HAP-1 (cell line): ENCODE measurements around the gene NINJ2.

Experiments
- DNase-seq, 2 experiments: peaks; one replicate each; pipeline ENCODE4 v3.0.0-alpha.2; 2016 to 2020; ENCODE audit warnings: low spot score in 2 of 2
- H3K27me3 ChIP-seq: fragments of 250-450 bp; sonication (Bioruptor Pico); 2 replicates; pipeline ENCODE4 v1.5.1; 2020; ENCODE audit warnings: low read depth, mild to moderate bottlenecking, moderate library complexity
- H3K36me3 ChIP-seq: fragments of 250-450 bp; sonication (Bioruptor Pico); replicated peaks from 2 replicates; pipeline ENCODE4 v1.5.1; 2020; ENCODE audit warnings: mild to moderate bottlenecking
- H3K4me1 ChIP-seq: fragments of 250-450 bp; sonication (Bioruptor Pico); 2 replicates; pipeline ENCODE4 v1.5.1; 2020; ENCODE audit warnings: mild to moderate bottlenecking
- H3K4me3 ChIP-seq: fragments of 250-450 bp; sonication (Bioruptor Pico); 2 replicates; pipeline ENCODE4 v1.5.1; 2020; ENCODE audit warnings: mild to moderate bottlenecking, moderate library complexity
- H3K9me3 ChIP-seq: fragments of 250-450 bp; sonication (Bioruptor Pico); 2 replicates; pipeline ENCODE4 v1.5.1; 2020; ENCODE audit warnings: mild to moderate bottlenecking, moderate library complexity
- in situ Hi-C: fragments of 300-500 bp; cut with MboI; formaldehyde crosslinking; loops from 3 replicates; pipeline ENCODE4 v1.14.3; 2020; ENCODE audit warnings: low sequenced_read_pairs, inconsistent platforms, mixed read lengths

The NINJ2 gene

GRCh38 chr12:575948-576614 is 87.2 kb downstream of the NINJ2 start:
- Histone ChIP-seq H3K4me3 (no peak overlapping the region), H3K36me3 (no peaks in the 10 kb centered on the region), H3K4me1 (peaks cover 34% of the 10 kb centered on the region), H3K27me3 (no peaks in the 10 kb centered on the region), H3K9me3 (no peaks in the 10 kb centered on the region)
- peak; percentile 70 to 89 for DNase-seq
- in situ Hi-C loops: loop anchor here (10.0 kb wide), 1 partner anchor 369 kb away; the partner anchor contains the start of gene RAD52

- no peak for DNase-seq
- Histone ChIP-seq H3K9me3 (no peaks in the 10 kb centered on the region), H3K4me3 (no peak overlapping the region), H3K36me3 (no peaks in the 10 kb centered on the region), H3K4me1 (peaks cover 41% of the 10 kb centered on the region), H3K27me3 (no peaks in the 10 kb centered on the region)
- in situ Hi-C loops: loop anchor here (10.0 kb wide), 1 partner anchor 370 kb away; the partner anchor contains the start of gene RAD52
These were observed 88.1 kb downstream of the NINJ2 start for GRCh38 chr12:575129-575502.

GRCh38 chr12:574475-575128 is 88.6 kb downstream of the NINJ2 start:
- DNase-seq: no peak
- no peaks in the 10 kb centered on the region for H3K27me3 ChIP-seq
- no peaks in the 10 kb centered on the region for H3K9me3 ChIP-seq
- in situ Hi-C loops: loop anchor here (5.0 to 25.0 kb wide), 4 partner anchors 178 to 1013 kb away; partner anchors contain the start of genes FBXL14, RAD52 and WNK1
- H3K4me3 ChIP-seq: no peak overlapping the region
- no peaks in the 10 kb centered on the region for H3K36me3 ChIP-seq
- H3K4me1 ChIP-seq: peaks cover 41% of the 10 kb centered on the region

GRCh38 chr12:573232-573631 is 90.0 kb downstream of the NINJ2 start:
- H3K4me3 ChIP-seq: no peak overlapping the region
- H3K4me1 ChIP-seq: peaks cover 31% of the 10 kb centered on the region
- H3K36me3 ChIP-seq: no peaks in the 10 kb centered on the region
- H3K27me3 ChIP-seq: no peaks in the 10 kb centered on the region
- peak in 1 of 2 experiments; percentile 5 for DNase-seq
- in situ Hi-C loops: loop anchor here (5.0 to 25.0 kb wide), 4 partner anchors 179 to 1014 kb away; partner anchors contain the start of genes FBXL14, RAD52 and WNK1
- no peaks in the 10 kb centered on the region for H3K9me3 ChIP-seq

- H3K4me3 ChIP-seq: no peak overlapping the region
- H3K4me1 ChIP-seq: peaks cover 31% of the 10 kb centered on the region
- no peaks in the 10 kb centered on the region for H3K9me3 ChIP-seq
- no peaks in the 10 kb centered on the region for H3K27me3 ChIP-seq
- no peaks in the 10 kb centered on the region for H3K36me3 ChIP-seq
- DNase-seq: peak in 1 of 2 experiments; percentile 4
- in situ Hi-C loops: loop anchor here (5.0 to 25.0 kb wide), 4 partner anchors 180 to 1015 kb away; partner anchors contain the start of genes FBXL14, RAD52 and WNK1
These were observed 90.7 kb downstream of the NINJ2 start for GRCh38 chr12:572532-572899.

GRCh38 chr12:571795-572531 is 91.3 kb downstream of the NINJ2 start:
- H3K36me3 ChIP-seq: no peaks in the 10 kb centered on the region
- no peaks in the 10 kb centered on the region for H3K9me3 ChIP-seq
- no peaks in the 10 kb centered on the region for H3K27me3 ChIP-seq
- no peak overlapping the region for H3K4me3 ChIP-seq
- in situ Hi-C loops: loop anchor here (5.0 to 25.0 kb wide), 4 partner anchors 180 to 1015 kb away; partner anchors contain the start of genes FBXL14, RAD52 and WNK1
- DNase-seq: peak in 1 of 2 experiments; percentile 52
- peaks cover 31% of the 10 kb centered on the region for H3K4me1 ChIP-seq

GRCh38 chr12:570921-571794 is 92.1 kb downstream of the NINJ2 start:
- Histone ChIP-seq H3K27me3 (no peaks in the 10 kb centered on the region), H3K4me1 (peaks cover 27% of the 10 kb centered on the region), H3K4me3 (no peak overlapping the region), H3K9me3 (no peaks in the 10 kb centered on the region), H3K36me3 (no peaks in the 10 kb centered on the region)
- in situ Hi-C loops: loop anchor here (5.0 to 25.0 kb wide), 4 partner anchors 181 to 1016 kb away; partner anchors contain the start of genes FBXL14, RAD52 and WNK1
- DNase-seq: peak; percentile 79 to 83

GRCh38 chr12:570435-570920 is 92.8 kb downstream of the NINJ2 start:
- no peaks in the 10 kb centered on the region for H3K36me3 ChIP-seq
- peaks cover 23% of the 10 kb centered on the region for H3K4me1 ChIP-seq
- no peaks in the 10 kb centered on the region for H3K9me3 ChIP-seq
- H3K4me3 ChIP-seq: peak overlapping the region; percentile 35
- H3K27me3 ChIP-seq: no peaks in the 10 kb centered on the region
- DNase-seq: peak in 1 of 2 experiments; percentile 35
- in situ Hi-C loops: loop anchor here (5.0 to 25.0 kb wide), 4 partner anchors 182 to 1017 kb away; partner anchors contain the start of genes FBXL14, RAD52 and WNK1

- Histone ChIP-seq H3K4me1 (peaks cover 23% of the 10 kb centered on the region), H3K36me3 (no peaks in the 10 kb centered on the region), H3K4me3 (peak overlapping the region; percentile 35), H3K9me3 (no peaks in the 10 kb centered on the region), H3K27me3 (no peaks in the 10 kb centered on the region)
- peak; percentile 67 to 93 for DNase-seq
- in situ Hi-C loops: loop anchor here (5.0 to 25.0 kb wide), 5 partner anchors 182 to 1017 kb away; partner anchors contain the start of genes FBXL14, RAD52 and WNK1
These were observed 93.3 kb downstream of the NINJ2 start for GRCh38 chr12:569803-570434.

- Histone ChIP-seq H3K4me1 (peaks cover 23% of the 10 kb centered on the region), H3K4me3 (peak overlapping the region; percentile 35; the same call in 1 of the 2 replicates), H3K9me3 (no peaks in the 10 kb centered on the region), H3K36me3 (no peaks in the 10 kb centered on the region), H3K27me3 (no peaks in the 10 kb centered on the region)
- no peak for DNase-seq
- in situ Hi-C loops: loop anchor here (10.0 to 25.0 kb wide), 2 partner anchors 526 to 1018 kb away; partner anchors contain the start of gene FBXL14
These were observed 94.1 kb downstream of the NINJ2 start for GRCh38 chr12:569091-569676.

- H3K9me3 ChIP-seq: no peaks in the 10 kb centered on the region
- H3K4me1 ChIP-seq: peaks cover 23% of the 10 kb centered on the region
- no peaks in the 10 kb centered on the region for H3K27me3 ChIP-seq
- H3K4me3 ChIP-seq: no peak overlapping the region
- in situ Hi-C loops: loop anchor here (10.0 to 25.0 kb wide), 2 partner anchors 526 to 1019 kb away; partner anchors contain the start of gene FBXL14
- no peak for DNase-seq
- no peaks in the 10 kb centered on the region for H3K36me3 ChIP-seq
These were observed 94.8 kb downstream of the NINJ2 start for GRCh38 chr12:568486-568885.
